ENCODE results near the gene PXN. TPM values are rescaled to one million over a fixed set of nuclear protein-coding genes. Genes with fewer than 3 reads are reported as not detected.

The PXN gene
- total RNA-seq, 1 donor = 63.0 TPM

DNA sequence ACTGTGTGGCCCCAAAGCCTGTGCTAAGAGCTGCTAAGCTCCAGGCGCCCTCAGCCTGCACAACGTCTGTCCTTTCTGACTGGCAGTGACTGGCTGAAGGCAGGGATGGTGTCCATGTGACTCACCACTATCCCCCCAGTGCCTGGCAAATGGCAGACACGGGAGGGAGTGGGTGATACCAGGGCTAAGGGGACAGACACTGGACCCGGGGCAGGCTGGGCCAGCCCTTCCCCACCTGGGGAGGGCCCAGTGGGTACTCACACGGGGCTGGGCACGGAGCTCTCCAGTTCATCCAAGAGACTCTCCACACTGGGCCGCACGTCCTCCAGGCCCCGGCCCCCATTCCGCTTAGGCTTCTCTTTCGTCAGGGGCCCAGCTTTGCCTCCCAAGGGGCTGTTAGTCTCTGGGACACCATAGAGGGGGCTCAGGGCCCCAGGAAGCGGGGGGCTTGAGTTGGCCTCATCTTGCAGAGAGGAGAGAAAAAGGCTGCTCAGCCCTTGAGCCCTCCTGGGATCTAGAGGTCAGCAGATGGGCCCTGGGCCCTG is 43.2 kb downstream of the PXN start:
- TF ChIP-seq, protein P1, sequence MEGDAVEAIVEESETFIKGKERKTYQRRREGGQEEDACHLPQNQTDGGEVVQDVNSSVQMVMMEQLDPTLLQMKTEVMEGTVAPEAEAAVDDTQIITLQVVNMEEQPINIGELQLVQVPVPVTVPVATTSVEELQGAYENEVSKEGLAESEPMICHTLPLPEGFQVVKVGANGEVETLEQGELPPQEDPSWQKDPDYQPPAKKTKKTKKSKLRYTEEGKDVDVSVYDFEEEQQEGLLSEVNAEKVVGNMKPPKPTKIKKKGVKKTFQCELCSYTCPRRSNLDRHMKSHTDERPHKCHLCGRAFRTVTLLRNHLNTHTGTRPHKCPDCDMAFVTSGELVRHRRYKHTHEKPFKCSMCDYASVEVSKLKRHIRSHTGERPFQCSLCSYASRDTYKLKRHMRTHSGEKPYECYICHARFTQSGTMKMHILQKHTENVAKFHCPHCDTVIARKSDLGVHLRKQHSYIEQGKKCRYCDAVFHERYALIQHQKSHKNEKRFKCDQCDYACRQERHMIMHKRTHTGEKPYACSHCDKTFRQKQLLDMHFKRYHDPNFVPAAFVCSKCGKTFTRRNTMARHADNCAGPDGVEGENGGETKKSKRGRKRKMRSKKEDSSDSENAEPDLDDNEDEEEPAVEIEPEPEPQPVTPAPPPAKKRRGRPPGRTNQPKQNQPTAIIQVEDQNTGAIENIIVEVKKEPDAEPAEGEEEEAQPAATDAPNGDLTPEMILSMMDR (IDR thresholded peaks at IDR 0.05; ENCODE audit: insufficient read depth, low read depth, low read length) = no peak
- DNase-seq (ENCODE audit: low read depth) = no peak

DNA sequence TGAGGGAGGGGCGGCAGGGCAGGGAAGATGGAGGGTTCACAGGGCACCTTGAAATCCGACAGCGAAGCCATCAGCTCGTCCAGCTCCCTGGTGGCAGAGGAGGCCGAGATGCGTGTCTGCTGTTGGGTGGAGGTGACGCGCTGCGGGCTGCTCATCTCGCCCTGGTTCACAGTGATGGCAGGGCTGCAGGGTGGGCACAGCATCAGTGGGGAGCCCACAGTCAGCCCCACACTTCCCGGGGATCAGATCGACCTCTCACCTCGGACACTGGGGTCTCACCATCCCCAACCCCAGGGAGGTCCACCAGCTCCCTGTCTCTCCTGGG is 44.0 kb downstream of the PXN start:
- H3K4me3 ChIP-seq (ENCODE audit: low read depth, low read length) = no peak overlapping the region
- TF ChIP-seq, protein P1 (IDR thresholded peaks at IDR 0.05; ENCODE audit: insufficient read depth, low read depth, low read length) = no peak
- DNase-seq (ENCODE audit: low read depth) = no peak

More for the DNA sequence above, 43.2 kb downstream of the PXN start:
- H3K4me3 ChIP-seq (ENCODE audit: low read depth, low read length) = no peak overlapping the region

DNA sequence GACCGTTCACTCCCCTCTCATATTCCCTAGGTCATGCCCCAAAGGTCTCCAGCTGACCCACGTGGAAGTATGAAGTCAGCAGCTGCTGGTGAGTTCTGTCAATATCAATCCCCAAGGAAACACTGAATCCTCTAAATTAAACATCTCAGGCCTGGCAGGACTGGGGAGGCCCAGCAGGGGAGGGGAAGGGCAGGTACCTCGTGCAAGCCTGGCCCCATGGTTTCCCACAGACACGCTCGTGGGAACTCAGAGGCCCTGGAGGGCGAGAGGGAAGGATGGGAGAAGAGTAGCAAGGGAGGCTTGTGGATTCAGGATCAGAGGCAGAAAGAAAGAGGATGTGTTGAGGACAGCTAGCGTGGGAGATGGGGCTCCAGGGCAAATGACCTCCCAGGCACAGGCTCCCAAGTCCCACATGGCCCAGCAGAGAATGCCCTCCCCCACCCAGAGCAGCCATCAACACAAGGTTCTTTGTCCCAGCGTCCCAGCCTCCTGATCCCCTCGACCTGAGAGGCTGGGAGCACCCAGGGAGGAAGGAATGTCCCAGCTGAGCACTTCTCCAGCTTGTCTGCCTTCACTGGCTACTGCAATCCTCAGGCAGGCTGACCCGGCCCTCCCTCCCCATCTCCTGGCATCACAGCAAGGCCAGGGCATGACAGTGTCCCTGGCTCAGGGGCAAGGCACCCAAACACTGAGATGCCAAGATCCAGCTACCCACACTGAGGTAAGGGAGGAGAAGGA is 44.5 kb downstream of the PXN start:
- DNase-seq (ENCODE audit: low read depth) = no peak
- TF ChIP-seq, protein P1 (IDR thresholded peaks at IDR 0.05; ENCODE audit: insufficient read depth, low read depth, low read length) = no peak
- no peak overlapping the region for H3K4me3 ChIP-seq (ENCODE audit: low read depth, low read length)

DNA sequence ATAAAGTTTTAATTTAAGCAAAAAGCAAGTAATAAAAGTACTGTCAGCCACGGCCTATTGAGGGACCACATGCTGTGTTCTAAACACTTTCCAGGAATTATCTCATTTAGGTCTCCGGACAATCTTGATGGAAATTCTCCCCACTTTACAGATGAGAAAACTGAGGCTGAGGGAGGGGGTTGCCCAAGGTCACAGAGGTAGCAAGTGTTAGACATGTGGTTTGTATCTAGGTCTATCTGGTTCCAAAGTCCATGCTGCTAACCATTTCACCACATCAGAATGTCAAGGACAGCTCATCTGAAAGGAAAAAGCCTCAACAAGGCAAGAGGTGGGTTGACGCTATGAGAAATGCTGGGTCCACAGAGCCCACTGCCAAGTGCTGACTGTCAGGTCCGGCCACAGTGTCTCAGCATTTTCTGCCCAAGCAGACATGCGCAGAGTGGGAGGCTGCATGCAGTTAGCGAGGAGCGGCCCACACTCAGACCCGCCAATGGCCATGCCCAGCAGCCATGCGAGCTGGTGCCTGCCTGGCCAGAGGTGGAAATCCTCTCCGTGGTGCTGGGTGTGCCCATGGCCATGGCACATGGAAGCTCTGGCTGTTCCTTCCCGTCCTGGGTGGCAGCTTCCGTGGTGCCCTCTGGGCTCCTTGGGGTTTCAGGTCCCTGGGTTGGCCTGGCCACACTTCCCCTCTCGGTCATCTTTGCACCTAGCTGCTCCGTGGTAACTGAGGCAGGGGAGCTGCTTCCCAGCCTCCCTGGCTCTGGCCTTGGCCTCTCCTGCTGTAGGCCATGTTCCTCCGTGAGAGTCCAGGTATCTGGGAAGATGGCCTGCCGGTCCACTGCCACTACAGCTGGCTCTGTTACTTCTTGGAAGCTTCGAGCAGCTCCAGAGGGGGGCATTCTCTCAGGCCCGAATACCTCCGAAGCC is 46.6 kb downstream of the PXN start:
- no peak for DNase-seq (ENCODE audit: low read depth)
- H3K4me3 ChIP-seq (ENCODE audit: low read depth, low read length) = no peak overlapping the region
- TF ChIP-seq, protein P1 (IDR thresholded peaks at IDR 0.05; ENCODE audit: insufficient read depth, low read depth, low read length) = no peak

DNA sequence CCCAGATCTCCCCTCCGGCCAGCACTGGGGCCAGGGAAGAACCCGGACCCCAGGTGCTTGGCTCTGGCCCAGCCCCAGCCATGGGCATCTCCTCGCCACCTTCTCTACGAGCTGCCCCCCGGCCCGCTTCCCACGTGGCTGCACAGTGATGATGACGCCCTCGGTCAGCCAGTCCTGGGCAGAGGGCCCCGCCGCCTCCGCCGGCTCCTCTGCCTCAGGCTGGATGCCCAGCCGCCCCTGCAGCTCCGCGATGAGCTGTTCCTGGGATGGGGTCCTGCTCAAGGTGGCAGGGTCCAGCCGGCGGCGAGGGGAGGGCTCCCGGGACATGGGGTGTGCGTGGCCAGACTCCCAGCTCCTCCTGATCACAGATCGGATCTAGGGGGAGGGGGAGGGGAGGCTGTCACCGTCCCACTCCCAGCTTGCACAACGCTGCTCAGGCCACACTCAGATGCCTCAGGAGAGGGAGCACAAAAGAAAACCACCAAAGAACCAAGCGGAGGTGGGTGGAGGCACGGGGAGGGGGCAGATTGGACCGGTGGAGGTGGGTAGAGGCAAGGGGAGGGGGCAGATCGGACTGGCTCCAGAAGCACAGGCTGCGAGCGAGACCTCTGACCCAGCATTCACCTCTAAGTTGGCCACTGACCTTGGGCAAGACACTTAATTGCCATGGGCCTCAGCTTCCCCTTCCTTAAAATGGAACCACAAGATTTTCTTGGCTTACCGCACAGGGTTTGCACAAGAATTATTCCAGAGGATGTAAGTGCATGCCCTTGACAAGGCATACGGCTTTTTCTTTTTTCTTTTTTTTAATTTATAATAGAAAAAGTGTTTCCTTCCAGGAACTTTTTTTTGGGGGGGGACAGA is 48.6 kb downstream of the PXN start:
- no peak overlapping the region for H3K4me3 ChIP-seq (ENCODE audit: low read depth, low read length)
- no peak for DNase-seq (ENCODE audit: low read depth)
- TF ChIP-seq, protein P1 (IDR thresholded peaks at IDR 0.05; ENCODE audit: insufficient read depth, low read depth, low read length) = no peak
